ENCODE data around the gene ZNF710.

GRCh38 chr15:90056529-90056928, 55.4 kb downstream of the ZNF710 start:
- TF ChIP-seq POLR2A (IDR thresholded peaks at IDR 0.05; ENCODE audit: low read length) (no peak), GATA1 (IDR thresholded peaks at IDR 0.05; ENCODE audit: low read depth, low read length) (no peak)

Measured in erythroblast (primary cell).